ENCODE results near the gene EBF4. TPM values are rescaled to one million over a fixed set of nuclear protein-coding genes. Genes with fewer than 3 reads are reported as not detected.
"Not testable (repeated sequence)": the region's sequence is repeated elsewhere in the genome, so short reads cannot be mapped to it uniquely, and the experiment has no call there.

The EBF4 gene
- total and polyA plus RNA-seq, 12 donors = 2.0 to 8.0 (median 3.7) TPM

- 82 to 87% methylated on average over 13 of the region's 13 CpGs for WGBS, 2 donors
- H3K27ac ChIP-seq = no peak overlapping the region
- DNase-seq = no peak
- H3K36me3 ChIP-seq = no peaks in the 10 kb centered on the region
- H3K4me1 ChIP-seq = peaks cover 0 to 18% (median 4%) of the 10 kb centered on the region in 9 donors
- TF ChIP-seq CTCF (IDR thresholded peaks at IDR 0.05) = no peak
- intact Hi-C loops (cut with DNase I) = loop anchor here in 3 of 10 donors (5.0 to 10.0 kb wide), 3 partner anchors 47 to 159 kb away; partner anchors contain the start of genes PCED1A (in 1 of the 3) and VPS16 (in 1 of the 3)
- H3K27me3 ChIP-seq = peaks cover 0 to 57% (median 14%) of the 10 kb centered on the region in 7 donors
- no peak for ATAC-seq
- no peaks in the 10 kb centered on the region for H3K9me3 ChIP-seq
- no peak overlapping the region for H3K4me3 ChIP-seq
These were observed 2.8 kb downstream of the EBF4 start for GRCh38 chr20:2695206-2695983.

- H3K27ac ChIP-seq, H3K4me3 ChIP-seq, DNase-seq, H3K36me3 ChIP-seq, H3K9me3 ChIP-seq, ATAC-seq: not testable (repeated sequence)
- Histone ChIP-seq H3K27me3 (peaks cover 0 to 51% (median 14%) of the 10 kb centered on the region in 7 donors), H3K4me1 (peaks cover 0 to 18% (median 4%) of the 10 kb centered on the region in 9 donors)
- intact Hi-C loops (cut with DNase I) = loop anchor here in 3 of 10 donors (5.0 to 10.0 kb wide), 3 partner anchors 46 to 159 kb away; partner anchors contain the start of genes PCED1A (in 1 of the 3) and VPS16 (in 1 of the 3)
- WGBS, 2 donors = 97 to 98% methylated on average over 12 of the region's 12 CpGs
These were observed 3.5 kb downstream of the EBF4 start for GRCh38 chr20:2695984-2696525.

DNA sequence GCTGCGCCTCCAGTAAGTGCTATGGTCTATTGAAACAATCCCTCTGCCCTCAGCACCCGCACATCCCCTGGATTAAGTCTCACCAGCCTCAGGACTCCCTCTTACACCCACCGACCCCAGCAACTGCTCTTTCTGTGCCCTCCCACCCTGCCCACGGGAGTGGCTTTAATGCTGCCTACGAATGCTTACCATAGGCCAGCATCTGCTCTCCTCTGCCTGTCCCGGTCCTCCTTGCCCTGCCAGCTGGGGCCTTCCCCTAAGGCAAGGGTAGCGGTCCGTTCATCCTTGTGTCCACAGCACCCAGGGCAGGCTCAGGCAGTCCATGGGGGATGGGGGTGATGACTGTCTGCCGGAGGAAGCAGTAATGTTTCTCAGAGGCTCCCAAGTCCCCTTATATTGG is 4.1 kb downstream of the EBF4 start:
- ATAC-seq = no peak
- H3K4me3 ChIP-seq = no peak overlapping the region
- no peaks in the 10 kb centered on the region for H3K9me3 ChIP-seq
- TF ChIP-seq CTCF (IDR thresholded peaks at IDR 0.05) = no peak
- H3K27ac ChIP-seq = no peak overlapping the region
- peaks cover 0 to 18% (median 4%) of the 10 kb centered on the region in 9 donors for H3K4me1 ChIP-seq
- no peaks in the 10 kb centered on the region for H3K36me3 ChIP-seq
- H3K27me3 ChIP-seq = peaks cover 0 to 45% (median 14%) of the 10 kb centered on the region in 7 donors
- no peak for DNase-seq
- 94 to 96% methylated on average over 9 of the region's 9 CpGs for WGBS, 2 donors
- intact Hi-C loops (cut with DNase I) = loop anchor here in 3 of 10 donors (5.0 to 10.0 kb wide), 3 partner anchors 46 to 158 kb away; partner anchors contain the start of genes PCED1A (in 1 of the 3) and VPS16 (in 1 of the 3)

GRCh38 chr20:2697768-2698167 is 5.2 kb downstream of the EBF4 start:
- DNase-seq = no peak
- H3K4me3 ChIP-seq = no peak overlapping the region
- intact Hi-C loops (cut with DNase I) = loop anchor here in 3 of 10 donors (5.0 to 10.0 kb wide), 3 partner anchors 45 to 157 kb away; partner anchors contain the start of genes PCED1A (in 1 of the 3) and VPS16 (in 1 of the 3)
- no peaks in the 10 kb centered on the region for H3K9me3 ChIP-seq
- H3K36me3 ChIP-seq = no peaks in the 10 kb centered on the region
- H3K27me3 ChIP-seq = peaks cover 0 to 37% (median 14%) of the 10 kb centered on the region in 7 donors
- peaks cover 0 to 12% (median 4%) of the 10 kb centered on the region in 9 donors for H3K4me1 ChIP-seq
- no peak for ATAC-seq
- WGBS, 2 donors = 63 to 69% methylated on average over 3 of the region's 3 CpGs
- H3K27ac ChIP-seq = no peak overlapping the region
- no peak for TF ChIP-seq CTCF (IDR thresholded peaks at IDR 0.05)

All from heart right ventricle (tissue), 16 donors.